ENCODE measurements around the gene TPT1.
"Not testable (repeated sequence)": the region's sequence is repeated elsewhere in the genome, so short reads cannot be mapped to it uniquely, and the experiment has no call there.

TPT1 gene

DNA sequence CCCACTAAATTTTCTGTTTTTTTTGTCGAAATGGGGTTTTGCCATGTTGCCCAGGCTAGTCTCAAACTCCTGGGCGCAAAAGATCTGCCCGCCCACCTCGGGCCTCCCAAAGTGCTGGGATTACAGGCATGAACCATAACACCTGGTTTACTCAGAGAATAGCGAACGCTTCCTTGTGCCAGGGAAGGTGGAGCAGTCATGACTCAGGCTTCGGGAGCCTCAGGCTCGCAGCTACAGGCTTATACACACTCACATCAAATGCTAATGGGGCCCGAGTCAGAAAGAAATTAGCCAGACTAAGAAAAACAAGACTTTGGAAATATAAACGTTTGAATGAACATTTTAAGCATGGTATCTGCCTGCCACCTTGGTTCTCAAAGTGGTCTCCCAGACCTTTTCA is 11.0 kb upstream of the TPT1 start:
- Mint-ChIP-seq H3K4me1 (peaks cover 6% of the 10 kb centered on the region), H3K27ac (no peak overlapping the region), H3K9me3 (no peaks in the 10 kb centered on the region), H3K27me3 (no peaks in the 10 kb centered on the region), H3K36me3 (ENCODE audit: low read depth) (peaks cover 32% of the 10 kb centered on the region), H3K4me3 (no peak overlapping the region)
- ATAC-seq (no peak), DNase-seq (no peak)

DNA sequence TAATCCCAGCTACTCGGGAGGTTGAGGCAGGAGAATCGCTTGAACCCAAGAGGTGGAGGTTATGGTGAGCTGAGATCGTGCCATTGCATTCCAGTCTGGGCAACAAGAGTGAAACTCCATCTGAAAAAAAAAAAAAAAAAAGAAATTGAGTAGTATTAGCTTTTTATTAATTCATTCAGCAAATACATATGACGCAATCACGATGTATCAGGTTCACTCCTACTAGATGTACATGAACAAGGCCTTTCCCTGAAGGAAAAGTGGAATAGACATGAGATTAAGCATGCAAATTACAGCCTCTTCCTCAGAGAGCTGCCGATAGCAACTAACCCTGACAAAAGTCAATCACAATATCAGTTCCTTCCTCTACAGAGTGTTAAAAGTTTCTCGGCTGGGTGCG is 9.2 kb upstream of the TPT1 start:
- H3K36me3 Mint-ChIP-seq (ENCODE audit: low read depth) = peaks cover 28% of the 10 kb centered on the region
- no peak overlapping the region for H3K4me3 Mint-ChIP-seq
- H3K27ac Mint-ChIP-seq = no peak overlapping the region
- no peak for DNase-seq
- ATAC-seq = no peak
- H3K9me3 Mint-ChIP-seq = no peaks in the 10 kb centered on the region
- H3K4me1 Mint-ChIP-seq = peaks cover 2% of the 10 kb centered on the region
- no peaks in the 10 kb centered on the region for H3K27me3 Mint-ChIP-seq

DNA sequence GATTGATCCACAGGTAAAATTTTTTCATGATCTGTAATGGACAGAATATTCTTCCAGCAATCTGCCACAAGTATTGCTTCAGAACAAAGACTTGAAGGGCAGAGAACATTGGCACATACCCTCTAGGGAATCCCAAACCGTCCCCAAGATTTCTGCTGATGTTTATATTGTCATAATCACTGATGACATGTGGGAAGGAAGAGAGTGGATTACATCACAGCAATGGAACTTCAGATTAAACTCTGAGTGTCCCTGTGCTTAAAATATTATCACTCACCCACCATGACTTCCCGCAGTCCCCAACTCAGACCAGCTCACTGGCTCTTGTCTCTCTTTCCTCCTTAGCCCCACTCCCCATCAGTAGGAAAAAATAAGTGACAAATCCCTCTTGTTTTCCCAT is 8.5 kb upstream of the TPT1 start:
- no peaks in the 10 kb centered on the region for H3K9me3 Mint-ChIP-seq
- peaks cover 5% of the 10 kb centered on the region for H3K4me1 Mint-ChIP-seq
- H3K36me3 Mint-ChIP-seq (ENCODE audit: low read depth) = peaks cover 30% of the 10 kb centered on the region
- no peaks in the 10 kb centered on the region for H3K27me3 Mint-ChIP-seq
- no peak overlapping the region for H3K27ac Mint-ChIP-seq
- no peak for ATAC-seq
- DNase-seq = no peak
- no peak overlapping the region for H3K4me3 Mint-ChIP-seq

DNA sequence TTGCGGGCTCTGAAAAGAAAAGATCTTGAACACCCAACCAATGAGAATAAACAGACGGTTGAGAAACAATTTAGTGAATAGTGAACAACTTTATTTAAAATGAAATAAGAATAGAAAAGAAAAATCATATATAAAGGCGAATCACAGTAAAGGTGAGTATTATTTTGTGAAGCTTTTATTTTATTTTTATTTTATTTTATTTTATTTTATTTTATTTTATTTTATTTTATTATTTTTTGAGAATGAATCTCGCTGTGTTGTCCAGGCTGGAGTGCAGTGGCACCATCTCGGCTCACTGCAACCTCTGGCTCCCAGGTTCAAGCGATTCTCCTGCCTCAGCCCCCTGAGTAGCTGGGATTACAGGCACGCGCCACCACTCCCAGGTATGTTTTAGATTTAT is 3.1 kb upstream of the TPT1 start:
- not testable (repeated sequence) for H3K9me3 Mint-ChIP-seq, DNase-seq, H3K27me3 Mint-ChIP-seq, H3K4me3 Mint-ChIP-seq, ATAC-seq, H3K27ac Mint-ChIP-seq
- Mint-ChIP-seq H3K36me3 (ENCODE audit: low read depth) (peaks cover 38% of the 10 kb centered on the region), H3K4me1 (peaks cover 33% of the 10 kb centered on the region)

DNA sequence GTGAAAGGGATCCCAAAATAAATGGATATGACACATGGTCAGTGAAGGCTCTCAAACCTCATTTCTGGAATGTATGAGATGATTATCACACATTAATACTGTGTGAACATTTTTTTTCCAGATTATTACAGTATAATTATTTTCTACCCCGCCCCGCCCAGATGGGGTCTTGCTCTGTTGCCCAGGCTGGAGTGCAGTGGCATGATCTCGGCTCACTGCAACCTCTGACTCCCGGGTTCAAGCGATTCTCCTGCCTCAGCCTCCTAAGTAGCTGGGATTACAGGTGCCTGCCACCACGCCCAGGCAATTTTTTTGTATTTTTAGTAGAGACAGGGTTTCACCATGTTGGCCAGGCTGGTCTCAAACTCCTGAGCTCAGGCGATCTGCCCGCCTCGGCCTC is 2.1 kb upstream of the TPT1 start:
- not testable (repeated sequence) for H3K27me3 Mint-ChIP-seq, DNase-seq, ATAC-seq, H3K9me3 Mint-ChIP-seq, H3K27ac Mint-ChIP-seq
- Mint-ChIP-seq H3K36me3 (ENCODE audit: low read depth) (peaks cover 44% of the 10 kb centered on the region), H3K4me3 (peak overlapping the region; percentile 99), H3K4me1 (peaks cover 43% of the 10 kb centered on the region)

DNA sequence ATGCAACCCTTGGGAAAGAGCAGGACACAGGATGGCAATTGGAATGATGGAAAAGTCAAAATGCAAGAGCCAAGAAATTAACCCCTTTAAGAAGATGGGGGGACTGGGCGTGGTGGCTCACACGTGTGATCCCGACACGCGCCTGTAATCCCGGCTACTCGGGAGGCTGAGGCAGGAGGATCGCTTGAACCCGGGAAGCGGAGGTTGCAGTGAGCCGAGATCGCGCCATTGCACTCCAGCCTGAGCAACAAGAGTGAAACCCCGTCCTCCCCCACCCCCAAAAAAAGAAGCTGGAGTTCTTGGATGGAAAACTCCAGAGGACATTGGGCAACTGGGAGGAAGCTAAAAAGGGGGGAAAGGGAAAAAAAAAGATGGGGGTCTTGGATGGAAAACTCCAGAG is 1.7 kb upstream of the TPT1 start:
- H3K36me3 Mint-ChIP-seq (ENCODE audit: low read depth) = peaks cover 47% of the 10 kb centered on the region
- not testable (repeated sequence) for ATAC-seq, H3K27me3 Mint-ChIP-seq, H3K9me3 Mint-ChIP-seq, H3K27ac Mint-ChIP-seq, DNase-seq
- H3K4me3 Mint-ChIP-seq = peak overlapping the region; percentile 99
- peaks cover 47% of the 10 kb centered on the region for H3K4me1 Mint-ChIP-seq

DNA sequence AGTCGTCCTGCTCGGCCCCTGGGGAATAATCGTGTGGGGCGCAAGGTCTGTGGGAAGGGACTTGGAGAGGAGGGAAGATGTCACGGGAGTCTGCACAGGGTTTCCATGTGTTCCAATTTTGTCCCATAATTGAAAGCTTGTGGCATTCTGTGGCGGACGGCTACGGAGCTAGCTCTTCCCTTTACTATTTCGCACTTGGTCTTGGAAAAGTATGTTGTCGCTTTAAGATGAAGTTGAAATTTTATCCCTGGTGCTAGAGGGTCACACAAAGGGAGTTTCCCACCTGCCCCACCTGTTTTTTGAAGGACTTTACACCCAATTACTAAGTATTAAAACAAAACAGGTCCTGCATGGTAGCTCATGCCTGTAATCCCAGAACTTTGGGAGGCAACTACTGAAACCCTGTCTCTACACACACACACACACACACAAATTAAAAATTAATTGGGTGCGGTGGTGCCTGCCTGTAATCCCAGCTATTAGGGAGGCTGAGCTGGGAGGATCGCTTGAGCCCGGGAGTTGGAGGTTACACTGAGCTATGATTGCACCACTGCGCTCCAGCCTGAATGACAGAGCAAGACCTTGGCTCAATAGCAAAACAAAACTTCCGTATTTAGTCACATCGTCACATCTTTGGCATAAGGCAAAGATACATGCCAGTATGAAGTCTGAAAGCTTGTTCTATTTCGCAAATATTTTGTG is 967 bp upstream of the TPT1 start:
- DNase-seq (no peak), ATAC-seq (no peak)
- Mint-ChIP-seq H3K36me3 (ENCODE audit: low read depth) (peaks cover 50% of the 10 kb centered on the region), H3K9me3 (no peaks in the 10 kb centered on the region), H3K4me3 (peak overlapping the region; percentile 99), H3K4me1 (peaks cover 52% of the 10 kb centered on the region), H3K27ac (peak overlapping the region; percentile 99), H3K27me3 (peaks cover 3% of the 10 kb centered on the region)

DNA sequence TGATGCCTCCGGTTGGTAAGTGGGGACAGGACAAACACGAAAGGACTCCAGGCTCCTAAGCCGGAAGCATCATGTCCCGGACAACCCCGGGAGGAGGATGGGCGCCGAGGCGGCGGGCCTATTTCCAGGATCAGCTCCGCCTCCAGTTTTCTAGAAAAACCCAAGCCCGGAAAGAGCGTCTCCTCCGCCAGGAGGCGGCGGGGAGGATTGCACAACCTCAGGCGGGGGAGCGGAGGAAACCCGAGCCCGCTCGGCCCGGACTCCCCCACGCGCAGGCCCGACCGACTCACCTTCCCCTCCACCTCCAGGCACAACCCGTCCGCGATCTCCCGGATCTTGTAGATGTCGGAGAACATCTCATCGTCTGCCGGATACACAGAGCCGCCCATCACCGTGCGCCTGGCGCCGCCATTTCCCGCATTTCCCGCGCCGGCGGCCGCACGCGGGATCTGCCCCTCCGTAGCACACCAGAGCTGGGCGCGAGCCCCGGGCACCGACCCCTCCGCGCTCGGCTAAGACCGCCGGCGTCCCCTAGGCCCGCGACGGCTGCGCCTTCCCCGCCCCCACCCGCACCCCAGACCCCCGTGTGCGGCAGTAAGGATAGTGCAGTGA is 455 bp downstream of the TPT1 start:
- H3K9me3 Mint-ChIP-seq = no peaks in the 10 kb centered on the region
- peaks cover 3% of the 10 kb centered on the region for H3K27me3 Mint-ChIP-seq
- DNase-seq = peak; percentile 82
- H3K27ac Mint-ChIP-seq = peak overlapping the region; percentile 99
- ATAC-seq = peak; percentile 46
- H3K36me3 Mint-ChIP-seq (ENCODE audit: low read depth) = peaks cover 61% of the 10 kb centered on the region
- peak overlapping the region; percentile 99 for H3K4me3 Mint-ChIP-seq
- peaks cover 66% of the 10 kb centered on the region for H3K4me1 Mint-ChIP-seq

DNA sequence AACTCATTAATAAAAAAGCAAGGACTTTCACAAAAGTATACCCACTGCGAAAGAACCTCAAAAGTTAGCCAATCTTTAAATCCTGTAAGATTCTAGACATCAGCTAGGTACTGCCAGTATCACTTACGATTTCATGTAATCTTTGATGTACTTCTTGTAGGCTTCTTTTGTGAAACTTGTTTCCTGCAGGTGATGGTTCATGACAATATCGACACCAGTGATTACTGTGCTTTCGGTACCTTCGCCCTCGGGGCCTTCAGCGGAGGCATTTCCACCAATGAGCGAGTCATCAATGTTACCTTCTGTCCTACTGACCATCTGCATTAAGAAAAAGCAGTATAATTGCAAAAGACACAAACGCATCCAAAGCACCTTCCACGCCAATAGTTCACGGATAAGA is 1.1 kb downstream of the TPT1 start:
- Mint-ChIP-seq H3K9me3 (no peaks in the 10 kb centered on the region), H3K27me3 (peaks cover 3% of the 10 kb centered on the region), H3K4me1 (peaks cover 73% of the 10 kb centered on the region), H3K36me3 (ENCODE audit: low read depth) (peaks cover 67% of the 10 kb centered on the region), H3K4me3 (peak overlapping the region; percentile 99), H3K27ac (peak overlapping the region; percentile 99)
- ATAC-seq (no peak), DNase-seq (no peak)

DNA sequence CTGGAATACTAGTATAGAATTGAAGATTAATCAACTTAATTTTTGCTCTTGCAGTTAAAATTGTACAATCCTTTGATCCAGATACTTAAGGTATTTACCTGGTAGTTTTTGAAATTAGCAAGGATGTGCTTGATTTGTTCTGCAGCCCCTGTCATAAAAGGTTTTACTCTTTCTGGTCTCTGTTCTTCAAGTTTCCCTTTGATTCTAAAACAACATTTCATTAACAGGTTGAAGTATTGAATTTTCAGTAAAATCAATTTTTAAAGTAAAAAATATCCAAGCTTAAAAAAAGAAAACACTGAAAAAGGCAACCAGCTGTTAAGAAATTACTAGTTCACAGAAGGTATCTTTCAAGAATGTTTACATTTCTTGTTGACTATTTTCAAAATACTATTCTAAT is 1.6 kb downstream of the TPT1 start:
- Mint-ChIP-seq H3K9me3 (no peaks in the 10 kb centered on the region), H3K36me3 (ENCODE audit: low read depth) (peaks cover 69% of the 10 kb centered on the region), H3K4me1 (peaks cover 74% of the 10 kb centered on the region), H3K4me3 (peak overlapping the region; percentile 99), H3K27ac (peak overlapping the region; percentile 99), H3K27me3 (peaks cover 3% of the 10 kb centered on the region)
- ATAC-seq (no peak), DNase-seq (no peak)

DNA sequence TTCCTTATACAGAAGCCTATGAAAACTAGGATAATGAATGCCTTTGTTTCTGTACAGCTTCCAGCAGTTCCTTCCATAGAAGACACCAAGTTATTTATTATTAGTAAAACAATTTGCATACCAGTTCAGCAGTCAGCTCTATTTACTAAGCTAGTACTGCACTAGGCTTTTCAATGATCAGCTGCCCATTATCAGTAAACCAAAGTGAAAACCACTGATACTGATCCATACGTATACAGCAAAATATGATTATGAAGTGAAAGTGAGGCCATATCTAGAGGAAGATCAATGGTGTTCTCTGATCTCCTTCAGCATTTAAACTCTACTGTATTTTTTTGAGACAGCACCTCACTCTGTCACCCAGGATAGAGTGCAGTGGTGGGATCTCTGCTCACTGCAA is 3.2 kb downstream of the TPT1 start:
- ATAC-seq (no peak), DNase-seq (no peak)
- peak overlapping the region; percentile 77 for H3K27ac Mint-ChIP-seq
- H3K27me3 Mint-ChIP-seq = peaks cover 3% of the 10 kb centered on the region
- H3K36me3 Mint-ChIP-seq (ENCODE audit: low read depth) = peaks cover 77% of the 10 kb centered on the region
- H3K4me3 Mint-ChIP-seq = peak overlapping the region; percentile 99
- H3K9me3 Mint-ChIP-seq = no peaks in the 10 kb centered on the region
- H3K4me1 Mint-ChIP-seq = peaks cover 87% of the 10 kb centered on the region

DNA sequence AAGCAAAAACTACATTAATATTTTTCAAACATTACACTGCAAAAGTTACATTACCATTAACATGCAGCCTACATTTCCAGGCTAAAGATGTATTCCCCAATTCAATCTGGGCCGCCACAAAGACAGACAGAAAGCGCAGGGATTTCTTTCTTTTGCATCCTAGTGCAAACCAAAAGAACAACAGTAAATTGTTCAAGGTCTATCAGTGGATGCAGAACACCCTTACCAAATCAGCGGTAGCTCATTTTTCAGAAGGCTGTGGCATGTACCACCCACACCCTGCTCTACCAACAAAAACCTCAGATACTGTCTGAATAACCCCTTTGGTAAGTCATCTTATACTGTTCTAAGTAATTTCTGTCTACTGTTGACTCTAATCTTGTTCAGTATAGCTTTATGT is 3.6 kb downstream of the TPT1 start:
- Mint-ChIP-seq H3K27ac (peak overlapping the region; percentile 77), H3K27me3 (peaks cover 3% of the 10 kb centered on the region), H3K9me3 (no peaks in the 10 kb centered on the region), H3K4me3 (peak overlapping the region; percentile 99), H3K4me1 (peaks cover 87% of the 10 kb centered on the region), H3K36me3 (ENCODE audit: low read depth) (peaks cover 76% of the 10 kb centered on the region)
- no peak for DNase-seq
- ATAC-seq = no peak

DNA sequence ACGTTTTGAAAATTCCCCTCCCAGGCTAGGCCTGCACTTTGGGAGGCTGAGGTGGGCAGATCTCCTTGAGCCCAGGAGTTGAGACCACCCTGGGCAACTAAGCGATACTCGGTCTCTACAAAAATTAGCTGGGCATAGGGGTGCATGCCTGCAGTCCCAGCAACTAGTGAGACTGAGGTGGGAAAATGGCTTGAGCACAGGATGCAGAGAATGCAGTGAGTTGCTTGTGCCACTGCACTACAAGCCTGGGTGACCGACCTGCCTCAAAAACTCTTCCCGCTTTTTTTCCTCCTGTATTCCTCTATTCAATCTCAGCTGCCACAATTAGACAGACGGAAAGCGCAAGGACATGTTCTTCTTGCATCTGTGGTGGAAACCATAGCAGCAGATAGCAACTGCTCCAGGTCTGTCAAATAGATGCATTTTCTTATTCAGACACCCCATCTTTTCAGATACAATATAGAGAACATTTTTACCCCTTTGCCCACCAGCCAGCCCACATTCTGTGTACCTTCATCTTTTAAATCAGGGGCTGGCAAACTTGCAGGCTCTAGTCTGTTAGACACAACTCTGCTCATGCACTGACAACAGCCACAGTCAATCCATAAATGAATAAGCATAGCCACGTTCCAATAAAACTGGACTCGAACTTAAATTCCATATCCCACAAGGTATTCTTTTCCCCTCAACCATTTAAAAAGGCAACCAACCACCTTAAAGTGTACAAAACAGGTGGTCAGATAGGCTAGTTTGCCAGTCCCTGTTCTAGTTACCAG is 4.8 kb downstream of the TPT1 start:
- Mint-ChIP-seq H3K4me1 (peaks cover 87% of the 10 kb centered on the region), H3K27me3 (peaks cover 3% of the 10 kb centered on the region), H3K27ac (peak overlapping the region; percentile 84), H3K36me3 (ENCODE audit: low read depth) (peaks cover 75% of the 10 kb centered on the region), H3K9me3 (no peaks in the 10 kb centered on the region), H3K4me3 (peak overlapping the region; percentile 99)
- DNase-seq (no peak), ATAC-seq (no peak)

DNA sequence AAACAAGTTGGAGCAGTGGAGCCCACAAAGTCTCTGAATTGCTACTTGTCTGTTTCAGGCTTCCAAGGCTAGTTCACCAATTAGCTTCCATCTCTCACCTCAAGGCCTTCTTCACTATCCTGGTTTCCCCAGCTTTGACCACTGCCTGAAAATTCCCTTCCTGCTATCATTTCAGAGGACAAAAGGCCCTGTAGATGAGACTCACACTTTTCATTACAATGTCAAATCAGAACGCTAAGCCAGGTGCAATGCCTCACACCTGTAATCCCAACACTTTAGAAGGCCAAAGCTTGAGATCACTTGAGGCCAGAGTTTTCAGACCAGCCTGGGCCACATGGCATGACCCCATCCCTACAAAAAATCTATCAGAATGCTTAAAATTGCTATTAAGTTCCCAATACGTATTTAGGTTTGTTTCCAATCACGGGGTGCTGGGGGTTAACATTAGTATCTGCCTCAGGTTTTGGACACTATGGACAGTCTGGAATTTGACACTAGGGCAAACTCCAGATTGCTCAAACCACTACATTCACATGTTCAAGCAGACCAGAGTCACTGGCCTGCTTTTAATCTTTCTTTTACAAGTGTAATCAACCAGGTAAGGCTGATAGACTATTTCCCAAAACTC is 5.5 kb downstream of the TPT1 start:
- Mint-ChIP-seq H3K36me3 (ENCODE audit: low read depth) (peaks cover 72% of the 10 kb centered on the region), H3K27ac (peak overlapping the region; percentile 84), H3K4me1 (peaks cover 90% of the 10 kb centered on the region), H3K27me3 (no peaks in the 10 kb centered on the region), H3K4me3 (peak overlapping the region; percentile 99), H3K9me3 (no peaks in the 10 kb centered on the region)
- ATAC-seq (no peak), DNase-seq (no peak)
